Lower lobe of right lung (tissue), 2 donors: ENCODE data around the gene LILRA2. TPM values are rescaled to one million over a fixed set of nuclear protein-coding genes. Genes with fewer than 3 reads are reported as not detected.

Source experiments
- ATAC-seq, 2 donors: fragments of 200-7000 bp; cut with Tn5 transposase; one replicate each; pipeline ENCODE4 v1.9.1; 2020 to 2022; ENCODE audit warnings: mild to moderate bottlenecking in 2 of 2, moderate library complexity in 2 of 2
- DNase-seq: peaks from one replicate; pipeline ENCODE4 v3.0.0-alpha.2; 2020
- H3K27ac ChIP-seq: fragments of 200-600 bp; one replicate; pipeline ENCODE4 v1.8.0; 2022
- H3K27me3 ChIP-seq: fragments of 200-600 bp; one replicate; pipeline ENCODE4 v1.8.0; 2022; ENCODE audit warnings: low read depth
- H3K36me3 ChIP-seq: fragments of 200-600 bp; one replicate; pipeline ENCODE4 v1.8.0; 2022; ENCODE audit warnings: mild to moderate bottlenecking
- H3K4me1 ChIP-seq: fragments of 200-600 bp; one replicate; pipeline ENCODE4 v1.8.0; 2022
- H3K4me3 ChIP-seq: fragments of 200-600 bp; one replicate; pipeline ENCODE4 v1.8.0; 2022; ENCODE audit warnings: mild to moderate bottlenecking
- H3K9me3 ChIP-seq: fragments of 200-600 bp; one replicate; pipeline ENCODE4 v1.8.0; 2022
- CTCF ChIP-seq: fragments of 200-600 bp; IDR thresholded peaks from one replicate; pipeline ENCODE4 v1.8.0; 2022; ENCODE audit warnings: antibody characterized with exemption, mild to moderate bottlenecking
- intact Hi-C: fragments of 100-400 bp; cut with DNase I; formaldehyde crosslinking; loops from one replicate; pipeline ENCODE4 v1.11.0; 2022
- total RNA-seq: library from RNA; stranded (reverse); fragmentation: NEBNext Ultra II Directional; extraction: Animal tissue kit (Norgen Biotek cat#: 25700); gene quantifications from one replicate; pipeline ENCODE4 v1.2.1, GENCODE V29; 2021
- donor health status: DM: no; HTN: yes; CAD: no; lungs with severe emphysema.

Gene LILRA2
- total RNA-seq, 1 donor from 2014 or later: 25.3 TPM

GRCh38 chr19:54533476-54533875, 40.1 kb upstream of the LILRA2 start:
- no peaks in the 10 kb centered on the region for H3K9me3 ChIP-seq
- no peak for DNase-seq
- H3K36me3 ChIP-seq: no peaks in the 10 kb centered on the region
- no peaks in the 10 kb centered on the region for H3K4me1 ChIP-seq
- H3K27me3 ChIP-seq: peaks cover 53% of the 10 kb centered on the region
- no peak for ATAC-seq
- TF ChIP-seq CTCF: no peak
- H3K27ac ChIP-seq: no peak overlapping the region
- no peak overlapping the region for H3K4me3 ChIP-seq
- intact Hi-C loops: no loop called here

- Histone ChIP-seq H3K27ac (no peak overlapping the region), H3K36me3 (no peaks in the 10 kb centered on the region), H3K27me3 (peaks cover 53% of the 10 kb centered on the region), H3K4me3 (no peak overlapping the region), H3K9me3 (no peaks in the 10 kb centered on the region), H3K4me1 (no peaks in the 10 kb centered on the region)
- TF ChIP-seq CTCF: no peak
- intact Hi-C loops: no loop called here
- DNase-seq (no peak), ATAC-seq (no peak)
These were observed 39.4 kb upstream of the LILRA2 start for GRCh38 chr19:54534156-54534555.

GRCh38 chr19:54535601-54536000, 38.0 kb upstream of the LILRA2 start:
- intact Hi-C loops: no loop called here
- Histone ChIP-seq H3K9me3 (no peaks in the 10 kb centered on the region), H3K27ac (no peak overlapping the region), H3K4me3 (no peak overlapping the region), H3K36me3 (no peaks in the 10 kb centered on the region), H3K27me3 (peaks cover 43% of the 10 kb centered on the region), H3K4me1 (no peaks in the 10 kb centered on the region)
- TF ChIP-seq CTCF: no peak
- DNase-seq (no peak), ATAC-seq (no peak)

GRCh38 chr19:54536956-54537355, 36.6 kb upstream of the LILRA2 start:
- Histone ChIP-seq H3K9me3 (no peaks in the 10 kb centered on the region), H3K4me3 (no peak overlapping the region), H3K27ac (no peak overlapping the region), H3K4me1 (no peaks in the 10 kb centered on the region), H3K27me3 (peaks cover 43% of the 10 kb centered on the region), H3K36me3 (no peaks in the 10 kb centered on the region)
- ATAC-seq (no peak), DNase-seq (no peak)
- TF ChIP-seq CTCF: no peak
- intact Hi-C loops: no loop called here

GRCh38 chr19:54541712-54542111, 31.9 kb upstream of the LILRA2 start:
- Histone ChIP-seq H3K9me3 (no peaks in the 10 kb centered on the region), H3K36me3 (no peaks in the 10 kb centered on the region), H3K27ac (no peak overlapping the region), H3K4me3 (no peak overlapping the region), H3K4me1 (no peaks in the 10 kb centered on the region), H3K27me3 (peaks cover 10% of the 10 kb centered on the region)
- ATAC-seq: no peak
- intact Hi-C loops: no loop called here
- TF ChIP-seq CTCF: no peak
- no peak for DNase-seq

GRCh38 chr19:54548806-54549205, 24.8 kb upstream of the LILRA2 start:
- no peaks in the 10 kb centered on the region for H3K36me3 ChIP-seq
- H3K4me3 ChIP-seq: no peak overlapping the region
- intact Hi-C loops: no loop called here
- no peak overlapping the region for H3K27ac ChIP-seq
- ATAC-seq (no peak), DNase-seq (no peak)
- H3K9me3 ChIP-seq: no peaks in the 10 kb centered on the region
- TF ChIP-seq CTCF: no peak
- H3K4me1 ChIP-seq: no peaks in the 10 kb centered on the region
- peaks cover 19% of the 10 kb centered on the region for H3K27me3 ChIP-seq
